Diencephalon (tissue), 1 donor: ENCODE measurements around the gene IL12A. TPM values are rescaled to one million over a fixed set of nuclear protein-coding genes. Genes with fewer than 3 reads are reported as not detected.

Experiments used
- total RNA-seq: library from RNA; depleted of rRNA; stranded (reverse); fragments of >200 nt; gene quantifications from one replicate; pipeline ENCODE4 v1.2.3, GENCODE V29; 2014

Gene IL12A
- total RNA-seq: 1.4 TPM

DNA sequence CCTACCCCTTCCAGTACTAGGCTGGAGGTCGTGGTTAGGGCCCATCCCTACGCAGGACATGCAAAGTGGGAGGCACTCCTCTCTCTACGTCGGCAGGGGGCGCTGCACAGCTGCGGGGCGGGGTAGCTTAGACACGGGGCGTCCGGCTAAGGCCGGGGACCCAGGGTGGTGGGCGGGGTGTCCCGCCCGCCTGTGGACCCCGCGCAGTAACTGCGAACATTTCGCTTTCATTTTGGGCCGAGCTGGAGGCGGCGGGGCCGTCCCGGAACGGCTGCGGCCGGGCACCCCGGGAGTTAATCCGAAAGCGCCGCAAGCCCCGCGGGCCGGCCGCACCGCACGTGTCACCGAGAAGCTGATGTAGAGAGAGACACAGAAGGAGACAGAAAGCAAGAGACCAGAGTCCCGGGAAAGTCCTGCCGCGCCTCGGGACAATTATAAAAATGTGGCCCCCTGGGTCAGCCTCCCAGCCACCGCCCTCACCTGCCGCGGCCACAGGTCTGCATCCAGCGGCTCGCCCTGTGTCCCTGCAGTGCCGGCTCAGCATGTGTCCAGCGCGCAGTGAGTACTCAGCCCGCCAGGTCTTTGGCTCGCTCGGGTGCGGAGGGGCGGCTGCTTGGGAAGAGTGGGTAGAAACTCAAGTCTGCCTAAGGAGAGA is at the start of gene IL12A:
Gene IL12A, plus strand, starts transcription at position 219 of the 655 bp plus-strand sequence.

Other genes with a start within 250 kb of the IL12A start
- gene SCHIP1, start 149.0 kb upstream of the IL12A start, total RNA-seq: 60.7 TPM
- 2.5 TPM for gene C3orf80, start 236.6 kb downstream of the IL12A start, total RNA-seq